Stimulated activated CD8-positive, alpha-beta memory T cell treated with anti-CD3 and anti-CD28 coated beads, Interleukin-15, amount 100 ng/mL, for 24 hours (primary cell): ENCODE measurements around the gene ZBTB11.
"Not testable (repeated sequence)": the region's sequence is repeated elsewhere in the genome, so short reads cannot be mapped to it uniquely, and the experiment has no call there.

ENCODE experiments used
- DNase-seq: peaks from one replicate; pipeline ENCODE4 v3.0.0-alpha.2; 2020; ENCODE audit warnings: low read depth

ZBTB11 gene

GRCh38 chr3:101643861-101644613, 32.9 kb downstream of the ZBTB11 start:
- DNase-seq = no peak

- no peak for DNase-seq
Observed at GRCh38 chr3:101643009-101643844, 33.7 kb downstream of the ZBTB11 start.

DNA sequence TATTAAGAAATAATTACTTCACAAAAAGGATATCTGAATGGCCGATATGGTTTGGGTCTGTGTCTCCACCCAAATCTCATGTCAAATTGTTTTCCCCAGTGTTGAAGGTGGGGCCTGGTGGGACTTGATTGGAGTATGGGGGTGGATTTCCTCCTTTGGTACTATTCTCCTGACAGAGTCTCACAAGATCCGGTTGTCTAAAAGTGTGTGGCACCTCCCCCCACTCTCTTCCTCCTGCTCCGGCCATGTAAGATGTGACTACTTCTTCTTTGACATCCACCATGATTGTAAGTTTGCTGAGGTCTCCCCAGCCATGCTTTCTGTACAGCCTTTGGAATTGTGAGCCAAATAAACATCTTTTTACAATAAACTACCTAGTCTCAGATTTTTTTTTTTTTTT, 34.5 kb downstream of the ZBTB11 start:
- no peak for DNase-seq

DNA sequence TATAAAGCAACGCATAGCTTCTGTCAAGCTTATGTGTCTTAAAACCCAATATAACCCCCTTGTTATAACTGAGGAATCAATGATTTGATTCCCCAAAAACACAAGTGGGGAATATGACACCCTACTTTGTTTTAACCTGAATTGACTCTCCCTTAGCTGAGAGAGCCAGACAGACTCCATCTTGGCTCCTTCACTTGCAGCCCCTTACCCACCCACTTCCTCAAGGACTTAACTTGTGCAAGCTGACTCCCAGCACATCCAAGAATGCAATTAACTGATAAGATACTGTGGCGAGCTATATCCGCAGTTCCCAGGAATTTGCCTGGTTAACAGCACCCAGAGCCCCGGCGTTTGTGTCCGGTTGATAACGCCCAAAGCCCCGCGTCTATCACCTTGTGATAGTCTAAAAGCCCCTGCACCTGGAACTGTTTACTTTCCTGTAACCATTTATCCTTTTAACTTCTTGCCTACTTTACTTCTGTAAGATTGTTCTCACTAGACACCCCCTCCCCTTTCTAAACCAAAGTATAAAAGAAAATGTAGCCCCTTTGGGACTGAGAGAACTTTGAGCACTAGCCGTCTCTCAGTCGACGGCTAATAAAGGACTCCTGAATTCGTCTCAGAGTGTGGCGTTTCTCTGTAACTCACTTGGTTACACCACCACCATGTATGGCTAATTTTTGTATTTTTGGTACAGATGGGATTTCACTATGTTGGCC, 35.4 kb downstream of the ZBTB11 start:
- DNase-seq = not testable (repeated sequence)

DNA sequence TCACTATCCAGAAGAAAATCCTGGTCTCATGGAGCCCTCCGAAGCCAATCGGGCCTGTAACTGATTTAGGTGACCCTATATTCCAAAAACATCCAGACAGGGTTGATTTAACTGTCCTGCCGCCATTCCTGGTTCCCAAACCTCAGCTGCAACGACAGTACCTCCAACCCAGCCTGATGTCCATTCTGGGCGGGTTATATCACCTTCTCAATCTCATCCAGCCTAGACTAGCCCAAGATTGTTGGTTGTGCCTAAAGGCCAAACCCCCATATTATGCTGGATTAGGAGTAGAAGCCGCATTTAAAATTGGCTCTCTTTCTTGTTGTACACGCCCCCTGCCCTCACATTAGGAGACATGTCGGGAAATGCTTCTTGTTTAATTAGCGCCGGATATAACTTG, 36.7 kb downstream of the ZBTB11 start:
- DNase-seq = no peak

DNA sequence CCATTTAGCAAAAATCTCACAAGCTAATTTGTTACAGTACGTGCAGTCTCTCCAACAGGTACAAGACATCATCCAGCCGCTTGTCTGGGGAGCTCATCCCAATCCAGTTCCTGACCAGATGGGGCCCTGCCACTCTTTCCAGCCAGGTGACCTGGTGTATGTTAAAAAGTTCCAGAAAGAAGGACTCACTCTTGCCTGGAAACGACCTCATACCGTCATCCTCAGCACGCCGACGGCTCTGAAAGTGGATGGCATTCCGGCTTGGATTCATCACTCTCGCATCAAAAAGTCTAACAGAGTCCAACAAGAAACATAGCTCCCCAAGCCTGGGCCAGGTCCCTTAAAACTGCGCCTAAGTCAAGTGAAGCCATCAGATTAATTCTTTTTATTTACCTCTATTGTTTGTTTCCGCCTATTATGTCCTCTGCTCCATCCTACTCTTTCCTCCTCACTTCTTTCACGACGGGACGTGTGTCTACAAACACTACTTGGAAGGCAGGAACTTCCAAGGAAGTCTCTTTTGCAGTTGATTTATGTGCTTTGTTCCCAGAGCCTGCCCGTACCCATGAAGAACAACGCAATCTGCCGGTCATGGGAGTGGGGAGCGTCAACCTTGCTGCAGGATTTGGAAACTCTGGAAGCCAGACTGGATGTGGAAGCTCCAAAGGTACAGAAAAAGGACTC, 37.5 kb downstream of the ZBTB11 start:
- DNase-seq = no peak

DNA sequence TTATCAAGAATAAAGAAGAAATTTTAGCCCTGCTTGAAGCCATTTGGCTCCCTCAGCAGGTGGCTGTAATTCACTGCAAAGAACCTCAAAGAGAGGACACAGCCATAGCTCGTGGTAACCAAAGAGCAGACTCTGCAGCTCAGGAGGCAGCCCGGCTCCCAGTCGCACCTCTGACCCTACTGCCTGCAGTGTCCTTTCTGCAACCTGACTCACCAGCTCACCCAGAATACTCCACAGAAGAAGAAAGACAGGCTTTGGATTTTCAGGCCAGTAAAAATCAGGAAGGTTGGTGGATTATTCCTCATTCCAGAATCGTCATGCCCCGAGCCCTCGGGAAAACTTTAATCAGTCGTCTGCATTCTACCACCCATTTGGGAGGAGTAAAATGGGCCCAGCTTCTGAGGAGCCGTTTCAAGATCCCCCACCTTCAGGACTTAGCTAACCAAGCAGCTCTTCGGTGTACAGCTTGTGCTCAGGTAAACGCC, 38.6 kb downstream of the ZBTB11 start:
- no peak for DNase-seq

GRCh38 chr3:101637451-101637850, 39.5 kb downstream of the ZBTB11 start:
- DNase-seq = no peak

GRCh38 chr3:101635954-101636798, 40.8 kb downstream of the ZBTB11 start:
- peak; percentile 24 for DNase-seq

DNA sequence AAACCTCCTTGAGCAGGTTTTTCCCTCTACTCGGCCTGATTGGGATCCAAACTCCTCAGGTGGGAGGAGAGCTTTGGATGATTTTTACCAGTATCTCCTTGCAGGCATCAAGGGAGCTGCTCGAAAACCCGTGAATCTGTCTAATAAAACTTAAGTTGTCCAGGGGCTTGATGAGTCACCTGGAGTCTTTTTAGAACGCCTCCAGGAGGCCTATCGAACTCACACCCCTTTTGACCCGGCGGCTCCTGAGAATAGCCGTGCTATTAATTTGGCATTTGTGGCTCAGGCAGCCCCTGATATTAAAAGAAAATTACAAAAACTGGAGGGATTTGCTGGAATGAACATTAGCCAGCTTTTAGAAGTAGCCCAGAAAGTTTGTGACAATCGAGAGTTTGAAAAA, 41.6 kb downstream of the ZBTB11 start:
- no peak for DNase-seq

DNA sequence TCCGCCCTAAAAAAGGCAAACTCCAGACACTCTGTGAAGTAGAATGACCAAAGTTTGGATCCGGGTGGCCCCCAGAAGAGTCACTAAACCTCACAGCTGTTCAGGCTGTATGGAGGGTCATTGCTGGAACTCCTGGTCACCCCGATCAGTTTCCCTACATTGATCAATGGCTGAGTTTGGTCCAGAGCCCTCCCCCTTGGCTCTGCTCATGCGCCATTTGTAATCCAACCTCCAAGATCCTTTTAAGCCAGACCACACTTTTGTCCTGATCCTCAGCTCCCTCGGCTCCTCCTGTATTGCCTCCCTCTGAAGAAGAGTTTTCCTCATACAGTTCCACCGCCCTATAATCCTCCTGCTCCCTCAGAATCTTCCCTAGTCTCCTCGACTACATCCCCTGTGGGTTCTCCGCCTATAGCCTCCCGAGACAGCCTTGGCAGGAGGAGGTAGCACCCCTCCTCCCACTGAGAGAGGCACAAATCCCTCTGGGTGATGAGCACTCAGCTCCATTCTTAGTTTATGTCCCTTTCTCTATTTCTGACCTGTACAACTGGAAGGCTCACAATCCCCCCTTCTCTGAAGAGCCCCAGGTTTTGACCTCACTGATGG, 42.2 kb downstream of the ZBTB11 start:
- DNase-seq = no peak

- DNase-seq = no peak
Observed at GRCh38 chr3:101633186-101633585, 43.7 kb downstream of the ZBTB11 start.

GRCh38 chr3:101632586-101632985, 44.3 kb downstream of the ZBTB11 start:
- DNase-seq = no peak

- DNase-seq = not testable (repeated sequence)
Observed at GRCh38 chr3:101631959-101632358, 45.0 kb downstream of the ZBTB11 start.

- no peak for DNase-seq
Observed at GRCh38 chr3:101631098-101631796, 45.7 kb downstream of the ZBTB11 start.

DNA sequence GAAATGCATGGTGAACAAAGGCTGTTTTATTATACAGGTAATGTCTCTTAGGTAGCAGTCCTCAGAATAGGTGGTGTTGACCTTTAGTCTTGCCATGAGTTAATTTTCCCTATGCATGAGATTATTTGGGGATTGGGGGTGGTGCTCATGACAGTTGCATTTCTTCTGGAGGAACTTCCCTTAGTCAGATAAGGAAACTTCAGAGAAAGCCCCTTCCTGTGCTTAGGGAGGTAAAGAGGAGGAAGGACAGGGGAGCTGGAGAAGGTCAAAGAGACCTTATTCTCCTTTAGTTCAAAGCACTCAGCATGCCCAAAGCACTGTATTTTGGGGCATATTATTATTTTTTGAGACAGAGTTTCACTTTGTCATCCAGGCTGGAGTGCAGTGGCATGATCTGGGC, 47.7 kb downstream of the ZBTB11 start:
- DNase-seq = no peak

DNA sequence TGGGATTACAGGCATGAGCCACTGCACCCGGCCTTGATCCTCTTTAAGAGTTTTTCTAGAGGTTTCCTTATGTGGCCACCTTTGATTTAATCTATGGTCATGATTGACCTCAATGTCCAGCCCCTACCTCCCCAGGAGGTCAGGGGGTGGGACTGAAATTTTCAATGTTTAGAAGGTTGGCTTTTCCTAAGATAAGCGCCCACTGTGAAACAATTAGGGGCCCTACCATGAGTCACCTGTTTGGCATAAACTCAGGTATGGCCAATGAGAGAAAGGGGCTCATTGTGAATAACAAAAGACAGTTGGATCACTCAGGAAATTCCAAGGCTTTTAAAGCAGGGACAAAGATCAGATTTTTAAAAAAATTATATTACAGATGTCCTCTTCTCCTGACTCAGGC, 51.1 kb downstream of the ZBTB11 start:
- DNase-seq = no peak

GRCh38 chr3:101624857-101625256, 52.1 kb downstream of the ZBTB11 start:
- no peak for DNase-seq

- DNase-seq = no peak
Observed at GRCh38 chr3:101623656-101624055, 53.3 kb downstream of the ZBTB11 start.

- no peak for DNase-seq
Observed at GRCh38 chr3:101619734-101620133, 57.2 kb downstream of the ZBTB11 start.
